ENCODE measurements around the gene ZNF500. TPM values are rescaled to one million over a fixed set of nuclear protein-coding genes. Genes with fewer than 3 reads are reported as not detected.
A peak's percentile ranks its signal among the peaks of the same experiment; 100 is the strongest.
"Not testable (repeated sequence)": the region's sequence is repeated elsewhere in the genome, so short reads cannot be mapped to it uniquely, and the experiment has no call there.

Gene ZNF500
- total RNA-seq, 2 experiments from 2014 or later, result 10.9 to 12.8 TPM

DNA sequence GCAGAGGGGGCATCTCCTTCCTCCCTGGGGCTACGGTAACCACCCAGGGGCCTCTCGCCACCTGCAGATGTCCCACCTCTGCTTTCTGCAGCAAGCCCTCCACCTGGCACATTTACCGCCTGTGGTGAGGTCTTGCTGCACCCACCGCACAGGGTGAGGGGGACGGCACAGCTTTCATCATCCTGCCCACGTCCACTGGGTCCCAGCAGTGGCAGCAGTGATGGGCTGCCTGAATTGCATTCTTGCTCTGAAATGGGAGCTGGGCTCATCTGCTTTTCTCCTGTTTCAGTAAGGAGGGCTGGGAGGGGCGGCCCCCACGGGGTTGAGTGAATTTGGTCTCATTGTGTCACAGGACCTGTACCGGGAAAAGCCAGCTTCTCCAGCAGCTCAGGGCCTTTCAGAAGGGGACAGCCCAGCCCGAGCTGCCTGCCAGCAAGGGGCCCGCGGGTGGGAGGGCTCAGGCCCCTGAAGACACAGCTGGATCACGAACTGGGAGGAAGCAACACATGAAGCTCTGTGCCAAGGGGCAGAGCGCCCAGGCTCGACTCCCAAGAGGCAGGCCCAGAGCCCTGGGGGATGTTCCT, 19.9 kb downstream of the ZNF500 start:
- ATAC-seq, result peak; percentile 25
- Mint-ChIP-seq H3K9me3 (no peaks in the 10 kb centered on the region), H3K27ac (peak overlapping the region; percentile 34), H3K36me3 (ENCODE audit: low read depth) (peaks cover 3% of the 10 kb centered on the region), H3K27me3 (no peaks in the 10 kb centered on the region), H3K4me3 (no peak overlapping the region), H3K4me1 (ENCODE audit: low read depth) (peaks cover 26% of the 10 kb centered on the region)
- ChIA-PET CTCF (no interaction called here), POLR2A (interaction anchor here (1.1 to 2.7 kb wide), 5 partner anchors 11 to 209 kb away, joined by 3 to 11 read pairs (median 10); partner anchors contain the start of genes ANKS3, CDIP1, DNAAF8 and ZNF500)
- no peak for DNase-seq
- intact Hi-C loops (cut with micrococcal nuclease), result no loop called here
- no peak for TF ChIP-seq CTCF (IDR thresholded peaks at IDR 0.05)

DNA sequence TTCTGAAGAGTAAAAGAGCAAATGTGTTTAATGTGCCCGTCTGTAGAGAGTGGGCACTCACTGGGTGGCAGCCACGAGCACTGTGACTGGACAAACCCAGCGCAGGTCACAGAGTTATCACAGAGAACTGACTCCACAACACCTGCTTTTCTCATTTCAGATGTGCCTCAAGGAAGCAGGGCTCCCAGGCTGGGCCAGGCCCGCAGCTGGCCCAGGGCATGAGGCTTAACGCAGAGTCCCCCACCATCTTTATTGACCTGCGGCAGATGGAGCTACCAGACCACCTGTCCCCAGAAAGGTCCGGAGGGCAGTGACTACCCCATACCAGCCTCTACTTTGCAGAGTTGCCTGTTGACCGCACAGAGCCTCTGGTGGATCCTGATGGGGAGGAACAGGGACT, 20.7 kb downstream of the ZNF500 start:
- Mint-ChIP-seq H3K4me1 (ENCODE audit: low read depth) (peaks cover 26% of the 10 kb centered on the region), H3K4me3 (no peak overlapping the region), H3K27me3 (no peaks in the 10 kb centered on the region), H3K9me3 (no peaks in the 10 kb centered on the region), H3K36me3 (ENCODE audit: low read depth) (peaks cover 3% of the 10 kb centered on the region), H3K27ac (no peak overlapping the region)
- DNase-seq (no peak), ATAC-seq (no peak)
- intact Hi-C loops (cut with micrococcal nuclease), result no loop called here
- ChIA-PET POLR2A (interaction anchor here (1.2 to 2.6 kb wide), 3 partner anchors 10 to 21 kb away, joined by 4 to 11 read pairs (median 10); partner anchors contain the start of genes ANKS3, DNAAF8 and ZNF500), CTCF (no interaction called here)
- TF ChIP-seq CTCF (IDR thresholded peaks at IDR 0.05), result no peak

DNA sequence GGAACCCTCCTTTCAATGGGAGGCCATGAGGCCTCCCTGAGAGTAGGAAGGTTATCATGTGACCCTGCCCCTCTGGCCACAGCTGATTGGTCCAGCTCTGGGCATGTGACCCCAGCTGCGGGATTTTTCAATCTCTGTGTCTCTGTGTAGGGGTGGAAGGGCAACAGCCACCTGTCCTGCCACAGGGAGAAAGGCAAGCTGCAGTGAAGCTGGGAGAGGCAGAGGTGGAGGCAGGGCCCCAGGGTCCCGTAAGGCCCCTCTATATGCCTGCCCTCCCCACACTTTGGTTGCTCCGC, 21.7 kb downstream of the ZNF500 start:
- intact Hi-C loops (cut with micrococcal nuclease), result no loop called here
- TF ChIP-seq CTCF (IDR thresholded peaks at IDR 0.05), result no peak
- DNase-seq (no peak), ATAC-seq (no peak)
- ChIA-PET POLR2A (no interaction called here), CTCF (no interaction called here)
- Mint-ChIP-seq H3K36me3 (ENCODE audit: low read depth) (no peaks in the 10 kb centered on the region), H3K27me3 (no peaks in the 10 kb centered on the region), H3K9me3 (no peaks in the 10 kb centered on the region), H3K4me1 (ENCODE audit: low read depth) (peaks cover 26% of the 10 kb centered on the region), H3K4me3 (no peak overlapping the region), H3K27ac (no peak overlapping the region)

- H3K27me3 Mint-ChIP-seq, result no peaks in the 10 kb centered on the region
- ChIA-PET CTCF (no interaction called here), POLR2A (no interaction called here)
- ATAC-seq (no peak), DNase-seq (no peak)
- peaks cover 26% of the 10 kb centered on the region for H3K4me1 Mint-ChIP-seq (ENCODE audit: low read depth)
- no peak for TF ChIP-seq CTCF (IDR thresholded peaks at IDR 0.05)
- no peak overlapping the region for H3K27ac Mint-ChIP-seq
- H3K4me3 Mint-ChIP-seq, result no peak overlapping the region
- no peaks in the 10 kb centered on the region for H3K36me3 Mint-ChIP-seq (ENCODE audit: low read depth)
- intact Hi-C loops (cut with micrococcal nuclease), result no loop called here
- no peaks in the 10 kb centered on the region for H3K9me3 Mint-ChIP-seq
These were observed 22.2 kb downstream of the ZNF500 start for GRCh38 chr16:4744555-4745273.

DNA sequence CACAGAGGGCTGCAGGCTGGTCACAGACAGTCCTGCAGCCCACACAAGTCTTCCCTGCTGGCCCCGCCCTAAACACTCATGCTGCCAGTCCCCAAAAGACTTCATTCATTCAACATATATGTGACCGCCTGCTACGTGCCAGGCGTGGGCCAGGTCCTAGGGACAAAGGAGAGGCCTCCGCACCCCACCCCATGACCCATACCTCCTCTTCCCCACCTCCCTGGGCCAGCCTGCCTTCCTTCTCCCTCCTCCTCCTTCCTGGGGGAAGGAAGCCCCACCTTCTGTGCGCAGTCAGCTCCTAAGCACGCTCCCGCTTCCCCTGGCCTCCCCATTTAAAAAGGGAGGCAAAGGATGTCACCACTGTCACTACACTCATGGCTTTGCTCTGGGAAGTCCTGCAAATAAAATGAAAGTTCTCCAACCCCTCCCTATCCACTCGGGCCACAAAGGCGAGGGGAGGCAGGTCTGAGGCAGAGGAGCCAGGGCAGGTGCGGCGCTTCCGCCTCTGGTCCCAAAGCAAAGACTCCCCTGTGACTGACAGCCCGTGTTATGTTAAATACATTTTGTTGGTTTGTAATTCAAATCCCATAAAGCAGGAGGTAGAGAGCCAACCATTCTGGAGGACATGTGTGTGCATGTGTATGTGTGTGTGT, 23.6 kb downstream of the ZNF500 start:
- Mint-ChIP-seq H3K4me3 (peak overlapping the region; percentile 51), H3K9me3 (no peaks in the 10 kb centered on the region), H3K27me3 (no peaks in the 10 kb centered on the region), H3K36me3 (ENCODE audit: low read depth) (no peaks in the 10 kb centered on the region), H3K27ac (peak overlapping the region; percentile 18), H3K4me1 (ENCODE audit: low read depth) (peaks cover 22% of the 10 kb centered on the region)
- TF ChIP-seq CTCF (IDR thresholded peaks at IDR 0.05), result no peak
- peak; percentile 35 for DNase-seq
- peak; percentile 47 for ATAC-seq
- POLR2A ChIA-PET, result interaction anchor here (1.5 kb wide), 1 partner anchor 8 kb away, joined by 4 read pairs; the partner anchor contains the start of gene DNAAF8
- intact Hi-C loops (cut with micrococcal nuclease), result no loop called here
- CTCF ChIA-PET, result no interaction called here

DNA sequence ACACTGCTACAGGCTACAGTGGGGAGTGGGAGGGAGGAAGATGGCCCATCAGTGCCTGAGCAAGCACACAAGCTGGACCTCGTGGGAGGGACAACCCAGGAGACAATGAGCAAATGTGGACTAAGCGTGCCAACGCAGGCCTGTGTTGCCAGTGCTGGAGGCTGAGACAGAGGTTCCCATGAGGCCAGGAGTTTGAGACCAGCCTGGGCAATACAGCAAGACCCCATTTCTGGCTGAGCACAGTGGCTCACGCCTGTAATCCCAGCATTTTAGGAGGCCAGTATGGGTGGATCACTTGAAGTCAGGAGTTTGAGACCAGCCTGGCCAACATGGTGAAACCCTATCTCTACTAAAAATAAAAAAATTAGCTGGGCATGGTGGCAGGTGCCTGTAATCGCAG, 28.6 kb downstream of the ZNF500 start:
- intact Hi-C loops (cut with micrococcal nuclease); CTCF ChIA-PET; ATAC-seq; H3K27ac Mint-ChIP-seq; H3K4me3 Mint-ChIP-seq; H3K9me3 Mint-ChIP-seq; DNase-seq; H3K36me3 Mint-ChIP-seq (ENCODE audit: low read depth); H3K27me3 Mint-ChIP-seq: not testable (repeated sequence)
- POLR2A ChIA-PET, result interaction anchor here (0.9 kb wide), 1 partner anchor 64 kb away, joined by 4 read pairs; the partner anchor contains the start of gene ROGDI
- peaks cover 14% of the 10 kb centered on the region for H3K4me1 Mint-ChIP-seq (ENCODE audit: low read depth)

Measured in activated CD8-positive, alpha-beta T cell treated with anti-CD3 and anti-CD28 coated beads for 36 hours (primary cell).